ENCODE data around the gene GSC2.

Gene GSC2, protein sequence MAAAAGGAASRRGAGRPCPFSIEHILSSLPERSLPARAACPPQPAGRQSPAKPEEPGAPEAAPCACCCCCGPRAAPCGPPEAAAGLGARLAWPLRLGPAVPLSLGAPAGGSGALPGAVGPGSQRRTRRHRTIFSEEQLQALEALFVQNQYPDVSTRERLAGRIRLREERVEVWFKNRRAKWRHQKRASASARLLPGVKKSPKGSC

DNA sequence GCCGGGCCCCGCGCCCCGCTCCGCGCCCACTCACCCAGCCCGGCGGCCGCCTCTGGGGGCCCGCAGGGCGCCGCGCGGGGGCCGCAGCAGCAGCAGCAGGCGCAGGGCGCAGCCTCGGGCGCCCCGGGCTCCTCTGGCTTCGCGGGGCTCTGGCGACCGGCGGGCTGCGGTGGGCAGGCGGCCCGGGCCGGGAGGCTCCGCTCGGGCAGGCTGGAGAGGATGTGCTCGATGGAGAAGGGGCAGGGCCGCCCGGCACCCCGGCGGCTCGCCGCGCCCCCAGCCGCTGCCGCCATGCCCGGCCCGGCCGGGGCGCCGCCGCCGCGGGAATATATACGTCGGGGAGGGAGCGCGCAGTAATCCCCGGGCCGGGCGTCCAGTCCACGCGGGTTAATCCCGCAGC is at the start of gene GSC2:
GSC2 (minus strand) TSS at position 302 of the 400 bp plus-strand sequence; CDS start at position 293, 9 bp downstream.
- DNase-seq, result no peak

DNA sequence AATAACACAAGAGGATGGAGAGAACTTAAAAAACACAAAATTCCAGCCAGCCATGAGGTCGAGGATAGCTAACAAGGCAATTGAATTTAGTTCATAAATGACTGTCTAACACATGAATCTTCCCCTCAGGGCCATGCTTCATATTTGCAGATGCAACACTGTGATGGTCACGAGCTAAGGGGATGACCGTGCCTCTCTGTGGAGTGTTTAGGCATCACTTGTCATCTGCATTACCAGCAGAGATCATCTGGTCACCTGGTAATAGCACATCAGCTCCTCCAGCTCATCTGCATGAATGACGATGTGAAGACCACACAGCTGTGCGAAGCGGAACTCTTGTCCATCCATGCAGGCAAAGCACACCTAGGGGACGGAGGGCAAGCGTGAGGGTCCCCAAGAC is 49.4 kb upstream of the GSC2 start:
- DNase-seq, result no peak

DNA sequence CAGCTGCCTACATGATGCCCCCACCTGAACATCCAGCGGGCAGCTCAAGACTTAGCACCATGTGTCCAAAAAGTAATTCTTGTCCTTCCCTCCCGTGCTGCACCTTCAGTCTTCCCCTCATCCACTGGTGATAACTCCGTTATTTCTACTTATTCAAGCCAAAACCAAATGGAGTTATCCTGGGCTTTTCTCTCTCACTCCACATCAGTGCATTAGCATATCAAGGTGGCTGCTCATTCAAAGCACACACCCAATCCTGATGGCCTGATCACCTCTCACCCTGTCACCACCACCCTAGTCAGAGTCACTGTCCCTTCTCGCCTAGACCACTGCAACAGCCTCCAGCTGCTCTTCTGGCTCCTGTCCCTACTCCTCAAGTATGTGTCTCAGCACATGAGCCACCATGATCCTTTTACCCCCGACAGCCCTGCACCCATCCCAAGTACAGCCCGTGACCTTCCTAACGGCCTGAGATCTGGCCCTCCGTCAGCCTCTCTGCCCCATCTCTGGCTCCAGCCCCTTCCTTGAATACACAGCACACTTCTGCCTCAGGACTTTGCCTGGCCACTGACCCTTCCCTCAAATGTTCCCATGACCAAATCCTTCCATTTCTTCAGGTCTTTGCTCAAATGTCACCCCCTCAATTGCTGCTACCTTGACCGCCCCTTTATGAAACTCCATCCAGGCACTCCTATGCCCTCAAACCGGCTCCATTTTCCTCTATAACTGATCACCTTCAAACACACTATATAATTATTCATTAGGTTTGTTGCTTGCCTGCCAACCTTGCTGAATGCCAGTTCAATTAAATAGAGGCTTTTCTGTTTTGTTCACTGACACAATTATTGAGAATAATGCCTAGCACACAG is 48.1 kb upstream of the GSC2 start:
- no peak for DNase-seq

DNA sequence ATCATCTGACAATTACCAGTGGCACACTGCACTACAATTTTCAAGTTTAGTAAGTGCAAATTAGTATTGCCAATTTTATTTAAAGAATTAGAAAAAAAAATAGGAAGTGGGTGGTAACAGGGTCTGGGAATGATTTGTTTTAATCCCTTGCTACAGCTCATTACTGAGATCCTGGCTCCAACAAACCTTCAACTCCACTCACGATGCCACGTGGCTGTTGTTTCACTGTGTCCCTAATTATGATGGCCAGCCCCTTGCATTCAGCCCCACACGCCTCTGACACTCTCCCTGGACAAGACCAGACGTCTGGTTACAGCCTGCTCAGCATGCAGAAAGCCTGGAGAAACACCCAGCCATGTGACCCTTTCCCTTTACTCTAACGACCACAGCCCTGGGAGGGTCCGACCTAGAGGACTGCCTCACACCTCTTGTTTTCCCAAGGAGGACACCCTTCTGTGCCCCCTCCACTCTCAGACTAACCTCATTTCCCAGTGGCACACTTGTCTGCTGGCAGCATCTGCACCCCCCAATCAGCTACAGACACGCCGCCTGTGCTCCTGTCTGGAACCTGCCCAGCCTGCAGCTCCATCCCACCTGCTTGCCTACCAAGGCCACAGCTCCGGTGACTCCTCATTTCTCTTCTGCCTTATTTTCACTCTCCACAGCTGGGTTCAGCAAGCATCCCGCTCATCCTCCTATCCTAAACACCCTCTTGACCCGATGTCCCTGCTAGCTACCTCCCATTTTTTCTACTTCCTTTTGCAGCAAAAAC is 46.9 kb upstream of the GSC2 start:
- no peak for DNase-seq

DNA sequence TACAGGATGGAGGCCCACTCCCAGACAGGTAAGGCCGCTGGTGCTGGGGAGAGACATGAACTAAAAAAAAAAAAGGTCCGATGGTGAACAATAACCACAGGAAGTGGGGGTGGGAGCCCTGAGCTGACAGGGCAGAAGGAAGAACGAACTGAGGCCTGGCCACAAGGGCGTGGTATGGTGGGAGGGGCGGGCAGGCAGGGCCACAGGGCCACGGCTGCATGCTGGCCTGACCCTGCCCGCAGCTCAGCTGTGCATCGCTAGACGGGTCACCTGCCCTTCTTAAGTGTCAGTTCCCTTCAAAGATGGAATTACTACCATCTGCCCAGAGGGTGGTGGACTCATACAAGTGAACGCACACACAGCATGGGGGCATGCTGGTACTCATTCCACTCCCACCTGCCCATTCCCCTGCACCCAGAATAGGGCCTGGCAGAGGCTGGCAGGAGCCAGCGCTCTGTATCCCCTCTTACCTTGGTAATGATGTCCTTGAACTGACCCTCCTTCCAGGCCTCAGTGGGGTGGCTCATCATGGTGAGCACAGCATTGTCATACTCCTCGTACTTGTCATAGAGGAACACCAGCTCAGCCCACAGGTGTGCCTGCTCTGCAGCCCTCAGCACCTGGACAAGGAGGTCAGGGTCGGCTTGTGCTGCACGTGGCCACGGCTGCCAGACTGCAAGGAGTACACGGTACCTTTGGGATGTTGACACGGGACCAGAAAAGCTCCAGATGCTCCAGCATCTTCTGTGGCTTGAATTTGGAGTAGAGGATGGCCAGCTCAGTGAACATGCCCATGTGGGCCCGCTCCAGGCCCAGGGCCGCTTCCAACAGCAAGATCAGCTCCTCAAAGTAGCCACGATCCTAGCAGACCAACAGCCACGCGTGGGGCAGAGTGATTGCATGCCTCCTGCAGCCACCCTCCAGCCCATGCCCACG is 46.0 kb upstream of the GSC2 start:
- no peak for DNase-seq

DNA sequence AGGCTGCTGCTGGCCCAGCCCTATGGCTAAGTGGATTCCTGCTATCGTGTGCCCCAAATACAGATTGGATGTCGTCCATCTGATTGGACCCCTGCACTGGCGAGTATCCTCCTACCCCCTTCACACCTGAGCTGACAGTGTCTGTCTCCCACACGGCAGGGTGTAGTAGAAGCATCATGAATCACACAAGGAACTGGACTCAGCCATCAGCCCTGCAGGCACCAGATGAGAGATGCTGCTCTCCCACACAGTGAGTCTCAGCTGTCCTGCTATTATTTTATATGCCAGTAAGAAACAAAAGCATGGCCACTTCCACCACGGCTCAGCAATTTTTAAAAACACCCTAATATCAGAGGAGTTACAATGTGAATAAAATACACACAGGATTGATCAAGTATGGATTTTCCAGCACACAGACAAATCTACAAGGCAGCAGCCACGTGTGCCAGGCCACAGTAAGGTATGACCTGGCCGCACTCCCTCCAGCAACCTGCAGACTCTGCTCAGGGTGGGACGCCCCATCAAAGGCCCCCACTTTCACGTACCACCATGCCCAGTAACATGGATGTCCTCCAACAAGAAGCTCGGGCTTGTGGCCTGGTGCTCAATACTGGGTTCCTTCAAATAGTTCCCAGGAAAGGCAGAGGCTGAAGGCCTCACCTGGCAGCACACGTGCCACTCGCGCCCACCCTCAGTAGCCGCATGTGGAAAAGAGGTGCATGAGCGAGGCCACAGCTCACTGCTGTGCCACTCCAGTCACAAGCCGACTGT is 44.9 kb upstream of the GSC2 start:
- no peak for DNase-seq

DNA sequence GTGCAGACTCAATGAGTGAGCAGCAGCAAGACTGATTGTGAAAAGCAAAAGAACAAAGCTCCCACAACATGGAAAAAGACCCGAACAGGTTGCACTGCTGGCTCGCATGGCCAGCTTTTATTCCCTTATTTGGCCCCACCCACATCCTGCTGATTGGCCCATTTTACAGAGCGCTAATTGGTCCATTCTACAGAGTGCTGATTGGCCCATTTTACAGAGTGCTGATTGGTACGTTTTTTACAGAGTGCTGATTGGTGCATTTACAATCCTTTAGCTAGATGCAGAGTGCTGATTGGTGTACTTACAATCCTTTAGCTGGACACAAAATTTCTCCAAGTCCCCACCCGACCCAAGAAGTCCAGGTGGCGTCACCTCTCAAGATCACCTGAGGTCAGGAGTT is 43.8 kb upstream of the GSC2 start:
- no peak for DNase-seq

DNA sequence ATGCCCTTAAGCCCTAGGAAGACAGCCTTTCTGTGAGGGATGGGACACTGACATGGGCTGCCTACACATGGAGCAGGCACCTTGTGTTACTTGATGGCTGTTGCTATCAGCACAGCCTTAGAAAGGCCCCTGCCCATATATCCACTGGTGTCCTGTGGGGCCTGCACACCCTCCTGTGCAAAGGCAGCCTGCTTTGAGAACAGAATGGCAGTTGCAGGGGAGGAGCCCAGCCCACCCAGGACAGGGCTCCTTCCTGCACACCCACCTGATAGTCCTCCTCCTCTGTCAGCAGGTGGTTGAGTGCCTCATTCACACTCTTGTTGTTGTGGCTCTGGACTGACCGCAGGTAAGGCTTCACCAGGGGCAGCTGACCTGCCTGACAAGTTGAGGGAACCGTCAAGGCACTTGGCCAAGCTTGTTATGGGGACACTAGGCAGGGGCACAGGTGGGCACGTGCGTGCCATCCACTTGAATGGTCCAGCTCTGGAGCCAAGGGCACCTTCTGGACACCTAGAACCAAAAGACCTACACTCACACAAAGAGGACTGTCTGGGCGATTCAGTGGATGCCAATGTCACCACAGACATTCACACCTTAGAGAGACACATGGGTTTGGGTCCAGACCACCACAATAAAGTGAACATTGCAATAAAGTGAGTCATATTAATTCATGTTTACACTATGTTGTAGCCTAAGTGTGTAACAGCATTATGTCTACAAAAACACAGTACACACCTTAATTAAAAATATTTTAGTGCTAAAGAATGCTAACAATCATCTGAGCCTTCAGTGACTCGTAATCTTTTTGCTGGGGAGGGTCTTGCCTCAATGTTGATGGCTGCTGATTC is 37.8 kb upstream of the GSC2 start:
- peak; percentile 37 for DNase-seq

DNA sequence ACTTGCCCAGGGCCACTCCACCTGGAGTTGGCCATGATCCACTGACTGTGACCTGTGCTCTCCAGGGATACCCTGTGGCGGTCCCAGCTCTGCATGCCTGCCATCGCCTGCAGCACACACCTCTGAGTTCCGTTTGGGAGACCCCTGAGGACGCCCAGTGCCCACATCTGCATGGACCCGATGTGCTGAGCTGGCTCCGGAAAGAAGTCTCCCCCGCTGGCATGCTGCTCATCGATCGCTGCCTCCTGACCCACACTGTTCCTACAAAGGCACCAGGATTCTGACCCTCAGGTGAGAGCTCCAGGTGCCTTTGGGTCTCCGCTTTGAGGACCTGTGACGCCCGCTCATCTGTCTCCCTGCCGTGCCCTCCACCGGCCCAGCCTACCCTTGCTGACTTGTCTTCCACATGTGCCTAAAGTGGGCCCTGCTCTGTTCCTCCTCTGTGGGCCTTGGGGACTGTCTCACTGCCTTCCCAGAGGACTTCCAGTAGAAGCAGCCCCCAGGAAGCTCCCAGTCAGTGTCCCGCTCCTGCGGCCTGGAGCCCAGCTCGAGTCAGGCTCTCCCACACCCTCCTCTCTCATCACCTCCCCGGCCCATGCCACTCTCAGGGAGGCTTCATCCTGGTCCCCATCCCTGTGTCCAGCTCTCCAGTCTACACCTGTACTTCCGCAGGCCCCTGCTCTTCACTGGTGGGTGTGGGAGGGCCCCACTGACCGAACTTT is 34.3 kb upstream of the GSC2 start:
- DNase-seq, result no peak

DNA sequence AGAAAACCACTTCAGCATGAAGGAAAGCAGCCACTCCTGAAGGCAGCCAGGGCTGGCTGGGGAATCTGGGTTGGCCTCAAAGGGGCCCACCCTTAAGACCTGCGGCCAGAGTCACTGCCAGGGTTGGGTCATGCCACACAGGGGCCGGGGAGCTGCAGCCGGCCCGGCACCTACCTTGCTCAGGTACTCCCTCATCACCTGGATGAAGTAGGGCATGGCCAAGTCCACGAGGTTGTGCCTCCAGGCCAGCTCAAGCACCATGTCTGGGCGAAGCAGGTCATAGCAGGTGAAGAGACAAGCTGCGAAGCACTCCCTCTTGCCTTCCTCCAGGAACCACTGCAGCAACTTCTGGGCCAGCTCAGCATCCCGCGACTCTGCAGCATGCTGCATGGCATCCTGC is 33.1 kb upstream of the GSC2 start:
- DNase-seq, result no peak

DNA sequence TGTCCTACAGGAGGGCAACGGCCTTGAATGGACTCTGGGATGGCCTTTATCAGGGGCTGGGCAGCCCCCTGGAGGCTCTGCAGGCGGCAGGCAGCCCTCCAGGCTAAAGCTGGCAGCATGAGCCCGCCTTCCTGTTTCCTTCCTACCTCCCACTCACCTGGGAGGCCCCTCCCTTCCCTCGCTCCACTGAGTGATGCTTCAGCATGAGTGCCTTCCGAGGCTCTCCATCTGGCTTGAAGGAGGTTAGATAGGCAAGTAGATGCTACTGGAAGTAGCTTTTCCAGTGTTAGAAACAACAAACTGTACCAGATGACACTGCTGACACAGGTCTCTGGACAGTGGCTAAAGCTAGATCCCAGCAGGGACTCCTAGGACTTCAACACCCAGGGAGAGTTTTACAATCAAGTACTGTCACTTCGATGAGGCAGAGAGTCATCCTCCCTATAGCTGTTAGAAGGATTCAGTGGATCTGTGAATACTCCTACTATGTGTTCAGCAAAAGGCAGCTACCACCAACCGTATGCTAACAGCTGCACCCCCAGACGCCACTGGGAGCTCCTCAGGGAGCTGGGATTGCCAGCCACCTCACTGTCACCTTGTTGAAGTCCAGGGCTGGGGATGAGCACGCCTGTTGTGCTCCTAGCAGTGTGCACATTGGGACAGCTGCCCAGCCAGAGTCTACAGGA is 32.5 kb upstream of the GSC2 start:
- DNase-seq, result no peak

DNA sequence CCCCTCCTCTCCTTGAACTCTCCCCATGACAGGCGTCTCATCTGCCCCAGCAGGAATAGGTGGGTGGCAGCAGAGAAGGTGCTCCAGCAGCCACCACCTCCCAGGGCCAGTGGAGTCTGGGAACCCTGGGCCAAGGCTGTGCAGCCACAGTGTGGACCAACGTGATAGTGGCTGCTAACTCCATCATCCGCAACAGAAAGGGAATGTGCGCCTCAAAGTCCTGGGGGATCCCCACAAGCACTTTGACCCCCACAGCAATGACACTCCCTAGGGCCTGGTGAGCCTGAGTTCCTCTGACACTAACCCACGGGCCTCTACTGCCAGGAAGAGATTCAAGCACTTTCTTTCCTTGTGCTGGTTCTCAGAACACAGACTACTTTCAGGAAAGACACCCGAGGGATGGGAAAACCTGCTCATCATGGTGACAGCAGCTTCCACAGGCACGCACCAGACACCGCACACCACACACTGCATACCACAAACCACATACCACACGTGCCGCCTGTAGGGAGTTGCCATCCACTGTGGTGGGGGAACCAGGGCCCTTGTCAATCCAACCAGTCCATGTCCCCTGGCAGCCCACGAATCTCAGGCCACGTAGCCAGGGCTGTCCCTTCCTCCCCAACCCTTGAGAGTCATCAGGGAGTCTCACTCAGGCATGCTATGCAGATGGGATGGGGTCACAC is 31.8 kb upstream of the GSC2 start:
- no peak for DNase-seq

DNA sequence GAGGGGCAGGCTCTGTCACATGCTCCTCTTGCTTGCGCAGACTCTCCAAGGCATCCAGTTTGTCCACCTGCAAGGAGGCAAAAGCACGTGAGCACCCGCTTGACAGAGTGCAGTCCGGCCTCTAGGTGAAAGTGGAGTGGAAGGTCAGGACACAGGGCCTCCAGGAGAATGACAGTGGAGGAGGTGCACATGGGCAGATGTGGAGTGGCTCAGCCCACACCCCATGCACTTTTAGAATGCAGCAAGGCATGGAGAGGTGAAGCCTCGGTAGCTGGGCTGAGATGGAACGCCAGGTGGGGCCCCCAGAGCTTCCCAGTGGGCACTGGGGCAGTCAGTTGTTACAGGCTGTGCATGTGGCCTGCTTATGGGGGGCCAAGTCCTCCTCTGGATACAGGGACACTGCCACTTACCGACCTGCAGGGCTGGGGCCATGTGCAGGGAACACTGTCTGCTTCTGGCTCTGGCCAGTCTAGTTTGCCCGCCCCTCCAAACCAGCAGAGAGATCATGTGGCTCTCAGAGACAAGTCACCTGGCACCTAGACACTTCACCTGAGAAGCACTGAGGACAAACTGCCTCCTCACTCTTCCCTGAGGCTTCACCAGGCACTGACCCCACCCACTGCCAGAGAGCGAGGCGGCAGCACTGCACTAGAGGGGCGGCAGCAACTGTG is 30.8 kb upstream of the GSC2 start:
- DNase-seq, result peak; percentile 43

DNA sequence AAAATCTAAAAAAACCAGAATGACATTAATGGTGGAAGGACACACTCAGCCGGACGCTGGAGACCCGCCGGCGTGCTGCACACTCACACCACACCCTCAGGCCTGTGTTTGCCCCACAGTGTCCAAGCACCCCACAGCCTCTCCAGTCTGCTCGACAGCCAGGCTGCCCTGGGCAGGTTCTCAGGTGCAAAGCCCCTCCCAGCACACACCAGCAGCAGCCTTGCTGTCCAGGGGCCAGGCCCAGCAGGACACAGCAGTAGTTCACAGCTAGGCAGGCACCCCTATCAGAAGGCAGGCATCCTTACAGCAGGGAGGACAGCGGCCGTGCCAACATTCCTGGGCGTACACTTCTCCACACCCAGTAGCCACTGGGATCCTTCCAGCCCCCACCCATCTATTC is 30.1 kb upstream of the GSC2 start:
- DNase-seq, result peak; percentile 50

DNA sequence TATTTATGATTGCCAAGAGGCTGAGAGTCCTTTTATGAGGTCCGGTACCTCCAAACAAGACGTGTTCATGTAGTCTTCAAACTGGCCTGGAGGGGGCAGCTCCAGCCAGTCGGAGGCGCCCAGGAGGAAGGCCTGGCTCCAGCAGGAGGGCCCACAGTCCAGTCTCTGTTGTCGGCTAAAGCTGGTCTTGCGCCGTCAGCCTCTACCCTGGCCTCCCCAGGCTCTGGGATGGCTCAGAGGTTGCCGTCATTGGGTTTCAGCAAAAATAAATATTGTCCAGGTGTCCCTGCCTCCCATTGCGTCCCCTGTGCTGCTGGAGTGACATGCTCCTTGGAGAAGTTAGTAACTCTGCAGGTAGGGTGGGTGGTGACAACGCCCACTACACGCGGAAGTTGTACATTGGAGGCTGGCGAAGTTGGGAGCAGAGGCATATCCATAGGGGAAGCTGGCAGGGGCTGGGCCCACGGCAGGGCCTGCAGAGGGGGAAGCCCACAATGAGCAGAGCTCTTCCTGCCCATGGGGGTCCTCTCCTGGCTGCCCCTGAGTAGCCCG is 29.5 kb upstream of the GSC2 start:
- DNase-seq, result peak; percentile 90

DNA sequence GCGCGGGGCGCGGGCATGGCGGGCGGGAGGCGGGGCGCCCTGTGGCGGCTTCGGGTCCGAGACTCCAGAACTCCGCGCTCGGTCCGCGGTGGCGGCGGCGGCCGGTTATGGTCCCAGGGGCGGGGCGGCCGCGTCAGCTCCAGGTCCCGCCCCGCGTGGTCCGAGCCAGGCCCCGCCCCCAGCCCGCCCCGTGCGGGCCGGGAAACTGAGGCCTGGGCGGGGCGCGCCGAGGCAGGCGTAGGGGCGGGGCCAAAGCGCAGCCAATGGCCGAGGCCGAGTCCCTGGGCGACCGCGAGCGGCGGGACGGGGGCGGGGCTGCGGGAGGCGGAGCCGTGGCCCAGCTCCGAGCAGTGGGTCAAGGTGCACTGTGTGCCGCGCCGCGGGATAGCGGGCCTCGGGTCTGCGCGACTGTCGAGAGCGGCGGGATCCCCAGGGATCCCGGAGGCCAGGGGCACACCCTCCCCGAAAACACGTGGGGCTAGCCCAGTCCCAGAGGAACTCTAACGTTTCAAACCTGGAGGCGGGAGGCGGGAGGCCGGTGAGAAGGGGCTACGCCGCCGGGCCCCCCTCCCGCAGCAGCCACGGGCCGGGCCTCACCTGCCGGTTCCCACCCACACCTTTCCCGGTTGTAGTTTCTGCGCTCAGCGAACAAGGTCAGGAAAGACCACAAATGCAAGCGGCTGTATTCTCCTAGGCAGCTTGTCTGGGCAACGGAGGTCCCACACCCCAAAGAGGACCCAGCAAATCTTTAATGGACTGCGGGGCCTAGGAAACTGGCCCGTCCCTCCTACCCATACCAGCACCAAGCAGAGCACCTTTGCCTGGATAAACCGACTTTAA is 28.8 kb upstream of the GSC2 start, which contains the start of gene SLC25A1:
SLC25A1 (minus strand) TSS at position 80 of the 840 bp plus-strand sequence; CDS start at position 17, 63 bp downstream.
- peak; percentile 94 for DNase-seq

All from islet precursor cell (in vitro differentiated cells).